B cell (primary cell): ENCODE measurements around the gene DAPK3. TPM values are rescaled to one million over a fixed set of nuclear protein-coding genes. Genes with fewer than 3 reads are reported as not detected.
A peak's percentile ranks its signal among the peaks of the same experiment; 100 is the strongest.

Experiments used
- ATAC-seq: fragments of 200-7000 bp; cut with Tn5 transposase; one replicate; pipeline ENCODE4 v1.10.0; 2021; ENCODE audit warnings: low read depth, mild to moderate bottlenecking, moderate number of reproducible peaks, moderate library complexity
- CTCF ChIA-PET: fragments of 350-600 bp; sonication (Branson Sonifier 250); formaldehyde crosslinking; loops from one replicate; lab custom pipeline; 2021; ENCODE audit warnings: antibody characterized with exemption, inconsistent platforms; lab: Charles Lee
- POLR2A ChIA-PET: fragments of 350-600 bp; sonication (Branson Sonifier 250); formaldehyde crosslinking; loops from one replicate; lab custom pipeline; 2021; ENCODE audit warnings: antibody characterized with exemption; lab: Charles Lee
- DNase-seq: peaks from one replicate; pipeline ENCODE4 v3.0.0; 2013
- H2AFZ ChIP-seq: 2 replicates; pipeline ENCODE4 v1.6.1; 2012; ENCODE audit warnings: mild to moderate bottlenecking, low read depth, low read length; ENCODE audit not compliant: insufficient read depth, poor library complexity, severe bottlenecking
- H3K27ac ChIP-seq, 2 donors: 1 replicate in 1 of 2; 2 replicates in 1 of 2; pipeline ENCODE4 v1.5.1; 2012 to 2013; ENCODE audit warnings: low read length in 2 of 2, mild to moderate bottlenecking in 2 of 2, moderate library complexity in 1 of 2
- H3K27me3 ChIP-seq, 4 experiments: fragments of 200-600 bp in 1 of 4; sonication (generic) in 1 of 4; replicated peaks in 1 of 4; 1 replicate in 2 of 4; 2 replicates in 2 of 4; pipeline versions ENCODE4 v1.6.1 to v1.7.0; 2013 to 2016; ENCODE audit warnings: low read length in 3 of 4, mild to moderate bottlenecking in 2 of 4, mixed read lengths in 1 of 4, moderate library complexity in 1 of 4; ENCODE audit not compliant: insufficient read depth in 4 of 4, control insufficient read depth in 3 of 4; ENCODE audit errors: control extremely low read depth in 1 of 4
- H3K36me3 ChIP-seq, 2 experiments: replicated peaks in 1 of 2; 1 replicate in 1 of 2; 2 replicates in 1 of 2; pipeline versions ENCODE4 v1.6.1 to v1.7.1; 2013; ENCODE audit warnings: low read length in 1 of 2; ENCODE audit not compliant: insufficient read depth in 2 of 2, control insufficient read depth in 1 of 2; ENCODE audit errors: control extremely low read depth in 1 of 2, extremely low read depth in 1 of 2
- H3K4me1 ChIP-seq, 2 donors: fragments of 200-600 bp in 1 of 2; sonication (generic) in 1 of 2; 1 replicate in 1 of 2; 2 replicates in 1 of 2; pipeline versions ENCODE4 v1.5.1 to v1.6.1; 2013 to 2017; ENCODE audit warnings: low read length in 2 of 2; ENCODE audit not compliant: control insufficient read depth in 2 of 2, insufficient read depth in 2 of 2
- H3K4me2 ChIP-seq: replicated peaks from 2 replicates; pipeline ENCODE3; 2012; ENCODE audit warnings: mild to moderate bottlenecking, low read depth, low read length; ENCODE audit not compliant: poor library complexity, severe bottlenecking
- H3K4me3 ChIP-seq, 5 experiments: fragments of 200-600 bp in 1 of 5; sonication (generic) in 1 of 5; 1 replicate in 3 of 5; 2 replicates in 2 of 5; pipeline versions ENCODE4 v1.5.1 to v1.7.0; 2011 to 2016; ENCODE audit warnings: low read length in 4 of 5, mild to moderate bottlenecking in 4 of 5, low read depth in 2 of 5, control low read depth in 1 of 5, moderate library complexity in 1 of 5; ENCODE audit not compliant: insufficient read depth in 1 of 5; ENCODE audit errors: control extremely low read depth in 1 of 5, extremely low read depth in 1 of 5
- H3K79me2 ChIP-seq: fragments of 200-600 bp; sonication (generic); one replicate; pipeline ENCODE4 v1.6.0; 2016; ENCODE audit warnings: low read length; ENCODE audit not compliant: control insufficient read depth, insufficient read depth
- H3K9ac ChIP-seq: fragments of 200-600 bp; sonication (generic); 2 replicates; pipeline ENCODE4 v1.6.1; 2017; ENCODE audit warnings: mild to moderate bottlenecking, low read length, moderate library complexity
- H3K9me3 ChIP-seq, 3 donors: one replicate each; pipeline versions ENCODE4 v1.6.1 to v1.7.1; 2013; ENCODE audit warnings: low read length in 2 of 3; ENCODE audit not compliant: control insufficient read depth in 2 of 3, insufficient read depth in 1 of 3; ENCODE audit errors: control extremely low read depth in 1 of 3
- H4K20me1 ChIP-seq: 2 replicates; pipeline ENCODE4 v1.6.0; 2012; ENCODE audit warnings: mild to moderate bottlenecking, low read length; ENCODE audit not compliant: insufficient read depth, control insufficient read depth, poor library complexity, severe bottlenecking
- H3K27ac Mint-ChIP-seq: one replicate; pipeline ENCODE4 v1.8.0; 2021; ENCODE audit warnings: mixed read lengths
- H3K27me3 Mint-ChIP-seq: one replicate; pipeline ENCODE4 v1.8.0; 2021; ENCODE audit warnings: mixed read lengths
- H3K4me1 Mint-ChIP-seq: one replicate; pipeline ENCODE4 v1.8.0; 2021; ENCODE audit warnings: mixed read lengths
- H3K4me3 Mint-ChIP-seq: one replicate; pipeline ENCODE4 v1.8.0; 2021; ENCODE audit warnings: mixed read lengths
- H3K9me3 Mint-ChIP-seq: one replicate; pipeline ENCODE4 v1.8.0; 2022; ENCODE audit warnings: mixed read lengths; ENCODE audit not compliant: insufficient read depth
- CTCF ChIP-seq: fragments of 200-600 bp; IDR thresholded peaks from one replicate; pipeline ENCODE4 v1.8.0; 2022; ENCODE audit warnings: antibody characterized with exemption, mild to moderate bottlenecking
- EZH2 ChIP-seq: IDR thresholded peaks from 2 replicates; pipeline ENCODE4 v1.6.1; 2012; ENCODE audit warnings: borderline replicate concordance, low read depth, mild to moderate bottlenecking, moderate library complexity, low read length; ENCODE audit not compliant: insufficient read depth, poor library complexity, severe bottlenecking
- WGBS: methylation state at CpG from one replicate; pipeline ENCODE4 v1.1.5; 2013; ENCODE audit warnings: missing lambda C conversion rate; ENCODE audit not compliant: insufficient coverage; 5-methylcytosine and 5-hydroxymethylcytosine counted together
- intact Hi-C: fragments of 100-400 bp; cut with micrococcal nuclease; formaldehyde crosslinking; loops from one replicate; pipeline ENCODE4 v1.10.0; 2022
- polyA plus RNA-seq: library from polyadenylated mRNA; depleted of rRNA; stranded (reverse); fragments of >200 nt; gene quantifications from 2 replicates; pipeline ENCODE4 v1.2.3, GENCODE V29; 2012
- total RNA-seq, 2 donors: library from RNA; stranded (reverse); fragments of 120-200 nt in 1 of 2; gene quantifications; 1 replicate in 1 of 2; 2 replicates in 1 of 2; pipeline versions ENCODE4 v1.2.3 to v1.2.4, GENCODE V29; 2013 to 2022

The DAPK3 gene
- total and polyA plus RNA-seq, 2 donors (not counting 1 experiment from before 2014, with no cell fraction given), result 32.6 to 47.4 TPM

DNA sequence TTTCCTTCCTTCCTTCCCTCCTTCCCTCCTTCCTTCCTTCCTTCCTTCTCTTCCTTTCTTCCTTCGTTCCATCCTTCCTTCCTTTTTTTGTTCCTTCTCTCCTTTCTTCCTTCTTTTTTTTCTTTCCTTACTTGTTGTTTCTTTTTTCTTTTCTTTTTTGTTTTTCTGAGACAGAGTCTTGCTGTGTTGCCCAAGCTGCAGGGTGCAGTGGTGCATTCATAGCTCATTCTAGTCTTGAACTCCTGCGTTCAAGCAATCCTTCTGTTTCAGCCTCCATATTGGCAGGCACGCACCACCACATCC, 19.9 kb upstream of the DAPK3 start:
- Histone ChIP-seq H3K4me2 (no peak overlapping the region), H3K9ac (no peak overlapping the region), H3K27me3 (no peaks in the 10 kb centered on the region), H3K4me3 (no peak overlapping the region), H2AFZ (peak overlapping the region; percentile 4), H3K4me1 (peaks cover 28 to 41% of the 10 kb centered on the region in 2 donors), H3K79me2 (no peaks in the 10 kb centered on the region), H3K36me3 (no peaks in the 10 kb centered on the region), H3K27ac (no peak overlapping the region), H3K9me3 (peaks cover 0 to 7% (median 0%) of the 10 kb centered on the region in 3 donors), H4K20me1 (no peaks in the 10 kb centered on the region)
- no peak overlapping the region for H3K27ac Mint-ChIP-seq
- ChIA-PET CTCF (interaction anchor here (0.6 to 5.5 kb wide), 7 partner anchors 8 to 150 kb away, joined by 3 to 50 read pairs (median 4); partner anchors contain the start of gene PIAS4), POLR2A (interaction anchor here (0.8 to 2.0 kb wide), 5 partner anchors 12 to 124 kb away, joined by 3 to 10 read pairs (median 7); partner anchors contain the start of gene PIAS4)
- DNase-seq (no peak), ATAC-seq (no peak)
- no peak overlapping the region for H3K4me3 Mint-ChIP-seq
- peaks cover 31% of the 10 kb centered on the region for H3K4me1 Mint-ChIP-seq
- intact Hi-C loops, result loop anchor here (1.0 kb wide), 1 partner anchor 17 kb away; the partner anchor contains the start of gene PIAS4
- WGBS, result 20% methylated on average over 2 of the region's 3 CpGs
- TF ChIP-seq CTCF (no peak), EZH2 (no peak)
- H3K27me3 Mint-ChIP-seq, result no peaks in the 10 kb centered on the region
- no peaks in the 10 kb centered on the region for H3K9me3 Mint-ChIP-seq

DNA sequence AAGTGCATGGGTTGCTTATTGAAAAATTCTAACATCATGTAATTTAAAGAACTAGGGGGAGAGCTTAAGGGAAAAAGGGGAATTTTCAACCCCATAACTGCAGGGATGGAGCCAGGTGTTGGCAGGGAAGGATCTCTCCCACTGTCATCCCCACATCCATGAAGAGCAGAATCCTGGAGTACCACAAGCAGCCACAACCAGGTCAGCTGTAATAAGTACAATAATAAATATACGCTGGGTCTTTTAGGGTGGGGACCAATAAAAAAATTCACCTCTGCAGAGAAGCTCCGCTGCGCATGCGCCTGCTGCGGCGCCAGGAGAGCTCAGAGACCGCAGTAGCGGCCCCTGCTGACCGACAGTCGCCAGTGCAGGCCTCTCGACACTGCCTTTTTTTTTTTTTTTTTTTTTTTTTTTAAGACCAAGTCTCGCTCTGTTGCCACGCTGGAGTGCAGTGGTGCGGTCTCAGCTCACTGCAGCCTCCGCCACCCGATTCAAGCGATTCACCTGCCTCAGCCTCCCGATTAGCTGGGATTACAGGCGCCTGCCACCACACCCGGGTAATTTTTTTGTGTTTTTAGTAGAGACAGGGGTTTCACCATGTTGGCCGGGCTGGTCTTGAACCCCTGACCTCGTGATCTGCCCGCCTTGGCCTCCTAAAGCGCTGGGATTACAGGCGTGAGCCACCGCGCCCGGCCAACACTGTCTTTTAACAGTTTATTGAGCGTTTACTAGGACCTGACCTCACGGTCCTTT, 16.9 kb upstream of the DAPK3 start:
- peaks cover 0 to 17% of the 10 kb centered on the region in 2 experiments for H3K36me3 ChIP-seq
- ChIA-PET POLR2A (interaction anchor here (0.6 to 1.9 kb wide), 19 partner anchors 13 to 952 kb away, joined by 3 to 15 read pairs (median 6); partner anchors contain the start of genes DAPK3, EBI3, MRPL54 and PIAS4), CTCF (interaction anchor here (0.6 to 5.5 kb wide), 31 partner anchors 13 to 1044 kb away, joined by 3 to 50 read pairs (median 4); partner anchors contain the start of genes DAPK3, MRPL54, PIAS4 and SH3GL1)
- intact Hi-C loops, result loop anchor here (5.0 kb wide), 4 partner anchors 135 to 485 kb away; partner anchors contain the start of genes APBA3, HDGFL2, MAP2K2 and MRPL54
- ATAC-seq, result peak; percentile 56
- no peak for TF ChIP-seq EZH2
- peak; percentile 83 for TF ChIP-seq CTCF
- H3K4me3 Mint-ChIP-seq, result peak overlapping the region; percentile 98
- DNase-seq, result peak; percentile 94
- peaks cover 24% of the 10 kb centered on the region for H4K20me1 ChIP-seq
- 7% methylated on average over 29 of the region's 30 CpGs for WGBS
- H3K4me1 Mint-ChIP-seq, result peaks cover 58% of the 10 kb centered on the region
- no peaks in the 10 kb centered on the region for H3K9me3 Mint-ChIP-seq
- H3K4me1 ChIP-seq, result peaks cover 40 to 61% of the 10 kb centered on the region in 2 donors
- H3K9ac ChIP-seq, result peak overlapping the region; percentile 80
- peaks cover 24% of the 10 kb centered on the region for H3K79me2 ChIP-seq
- peak overlapping the region; percentile 96 for H3K27ac Mint-ChIP-seq
- H3K27me3 ChIP-seq, result no peaks in the 10 kb centered on the region
- H3K27me3 Mint-ChIP-seq, result no peaks in the 10 kb centered on the region
- H2AFZ ChIP-seq, result no peak overlapping the region
- peaks cover 0 to 7% (median 0%) of the 10 kb centered on the region in 3 donors for H3K9me3 ChIP-seq
- H3K4me3 ChIP-seq, result peak overlapping the region in 4 of 5 experiments; percentile 66 to 93 (median 72)
- peak overlapping the region; percentile 52 to 90 for H3K27ac ChIP-seq
- peak overlapping the region; percentile 76 for H3K4me2 ChIP-seq
